ENCODE measurements around the gene CASKIN1.

CASKIN1 gene

DNA sequence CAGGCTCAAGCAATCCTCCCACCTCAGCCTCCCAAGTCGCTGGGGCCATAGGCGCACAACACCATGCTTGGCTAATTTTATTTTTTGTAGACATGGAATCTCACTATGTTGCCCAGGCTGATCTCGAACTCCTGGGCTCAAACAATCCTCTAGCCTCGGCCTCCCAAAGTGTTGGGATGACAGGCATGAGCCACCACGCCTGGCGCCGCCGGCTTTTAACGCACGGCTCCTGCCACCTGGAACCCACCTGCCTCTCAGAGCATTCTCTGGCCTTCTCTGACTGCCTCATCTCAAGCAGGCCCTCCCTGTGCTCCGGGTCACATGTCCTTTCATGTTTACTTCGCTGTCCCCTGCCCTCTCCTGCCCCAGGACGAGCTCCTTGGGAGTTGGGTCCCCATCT, 10.3 kb downstream of the CASKIN1 start:
- Histone ChIP-seq H3K9me3 (ENCODE audit: low read depth, low read length) (no peaks in the 10 kb centered on the region), H3K36me3 (ENCODE audit: insufficient read depth, low read length) (no peaks in the 10 kb centered on the region), H3K27ac (no peak overlapping the region), H3K4me3 (no peak overlapping the region), H3K9ac (ENCODE audit: insufficient read length) (no peak overlapping the region)
- no peak for TF ChIP-seq POLR2AphosphoS5 (IDR thresholded peaks at IDR 0.05; ENCODE audit: borderline replicate concordance, low read depth, low read length)
- no peak for TF ChIP-seq EZH2 (IDR thresholded peaks at IDR 0.05)
- TF ChIP-seq FOXP2 (optimal IDR thresholded peaks at IDR 0.05; ENCODE audit: control extremely low read depth, extremely low read length, insufficient read depth), result no peak
- no peak for DNase-seq (ENCODE audit: low read depth, low spot score)

DNA sequence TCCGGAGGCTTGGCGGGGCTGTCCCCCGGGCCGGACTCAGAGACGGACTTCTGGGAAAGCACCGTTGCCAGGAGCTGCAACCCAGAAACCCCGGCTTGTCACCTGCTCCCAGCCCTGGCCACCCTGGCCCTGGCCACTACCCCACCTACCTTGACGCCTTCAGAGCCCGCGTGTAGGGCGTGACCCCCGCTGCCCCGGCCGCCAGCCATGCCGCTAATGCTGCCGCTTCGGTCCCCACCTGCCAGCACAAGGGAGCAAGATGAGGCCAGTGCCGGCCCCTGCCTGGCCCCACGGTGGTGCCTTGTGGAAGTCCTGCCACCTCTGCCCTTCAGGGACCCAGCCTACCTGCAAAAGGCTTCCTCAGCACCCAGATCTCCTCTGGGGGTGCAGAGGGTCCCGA, 11.4 kb downstream of the CASKIN1 start:
- no peak for DNase-seq (ENCODE audit: low read depth, low spot score)
- H3K4me3 ChIP-seq, result no peak overlapping the region
- H3K27ac ChIP-seq, result no peak overlapping the region
- no peaks in the 10 kb centered on the region for H3K36me3 ChIP-seq (ENCODE audit: insufficient read depth, low read length)
- no peak for TF ChIP-seq FOXP2 (optimal IDR thresholded peaks at IDR 0.05; ENCODE audit: control extremely low read depth, extremely low read length, insufficient read depth)
- no peak for TF ChIP-seq EZH2 (IDR thresholded peaks at IDR 0.05)
- TF ChIP-seq POLR2AphosphoS5 (IDR thresholded peaks at IDR 0.05; ENCODE audit: borderline replicate concordance, low read depth, low read length), result no peak
- no peaks in the 10 kb centered on the region for H3K9me3 ChIP-seq (ENCODE audit: low read depth, low read length)
- no peak overlapping the region for H3K9ac ChIP-seq (ENCODE audit: insufficient read length)

DNA sequence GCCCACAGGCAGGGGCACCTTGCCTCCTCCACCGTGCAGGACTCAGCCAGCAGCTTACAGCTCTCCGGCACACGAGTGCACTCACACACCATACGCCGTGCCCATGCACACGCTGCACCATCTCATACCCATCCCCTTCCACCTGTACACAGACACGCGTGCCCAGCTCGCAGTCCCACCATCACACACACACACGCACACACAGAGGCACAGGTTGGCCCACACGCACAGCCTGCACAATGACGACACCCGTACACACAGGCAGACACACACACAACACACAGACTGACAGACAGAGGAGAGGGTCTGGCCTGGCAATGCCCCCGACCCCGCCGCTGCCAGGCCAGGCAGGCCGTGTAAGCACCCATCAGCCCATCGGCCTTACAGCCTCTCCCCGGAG, 12.1 kb downstream of the CASKIN1 start:
- Histone ChIP-seq H3K4me3 (no peak overlapping the region), H3K27ac (no peak overlapping the region), H3K9me3 (ENCODE audit: low read depth, low read length) (no peaks in the 10 kb centered on the region), H3K36me3 (ENCODE audit: insufficient read depth, low read length) (no peaks in the 10 kb centered on the region), H3K9ac (ENCODE audit: insufficient read length) (no peak overlapping the region)
- no peak for DNase-seq (ENCODE audit: low read depth, low spot score)
- TF ChIP-seq FOXP2 (optimal IDR thresholded peaks at IDR 0.05; ENCODE audit: control extremely low read depth, extremely low read length, insufficient read depth) (no peak), EZH2 (IDR thresholded peaks at IDR 0.05) (no peak), POLR2AphosphoS5 (IDR thresholded peaks at IDR 0.05; ENCODE audit: borderline replicate concordance, low read depth, low read length) (no peak)

DNA sequence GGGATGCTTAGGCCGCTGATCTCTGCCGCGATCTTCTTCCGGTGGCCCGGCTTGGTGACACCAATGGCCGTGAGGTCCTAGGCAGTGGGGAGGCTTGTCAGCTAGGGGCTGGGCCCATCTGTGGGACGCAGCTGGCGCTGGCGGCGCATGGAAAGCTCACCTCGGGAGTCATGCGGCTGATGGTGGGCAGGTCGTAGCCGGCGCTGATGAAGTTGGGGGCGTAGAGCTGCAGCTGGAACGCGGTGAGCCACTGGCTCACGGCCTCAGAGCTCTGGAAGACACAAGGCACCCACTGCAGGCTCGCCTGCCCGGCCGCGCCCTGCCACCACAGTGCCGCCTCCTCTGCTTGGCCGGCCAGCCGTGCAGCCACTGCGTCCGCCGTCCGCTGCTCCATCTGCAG, 12.7 kb downstream of the CASKIN1 start:
- H3K9ac ChIP-seq (ENCODE audit: insufficient read length), result no peak overlapping the region
- no peak for TF ChIP-seq POLR2AphosphoS5 (IDR thresholded peaks at IDR 0.05; ENCODE audit: borderline replicate concordance, low read depth, low read length)
- TF ChIP-seq EZH2 (IDR thresholded peaks at IDR 0.05), result no peak
- TF ChIP-seq FOXP2 (optimal IDR thresholded peaks at IDR 0.05; ENCODE audit: control extremely low read depth, extremely low read length, insufficient read depth), result no peak
- H3K27ac ChIP-seq, result no peak overlapping the region
- H3K36me3 ChIP-seq (ENCODE audit: insufficient read depth, low read length), result no peaks in the 10 kb centered on the region
- H3K9me3 ChIP-seq (ENCODE audit: low read depth, low read length), result no peaks in the 10 kb centered on the region
- no peak overlapping the region for H3K4me3 ChIP-seq
- no peak for DNase-seq (ENCODE audit: low read depth, low spot score)

DNA sequence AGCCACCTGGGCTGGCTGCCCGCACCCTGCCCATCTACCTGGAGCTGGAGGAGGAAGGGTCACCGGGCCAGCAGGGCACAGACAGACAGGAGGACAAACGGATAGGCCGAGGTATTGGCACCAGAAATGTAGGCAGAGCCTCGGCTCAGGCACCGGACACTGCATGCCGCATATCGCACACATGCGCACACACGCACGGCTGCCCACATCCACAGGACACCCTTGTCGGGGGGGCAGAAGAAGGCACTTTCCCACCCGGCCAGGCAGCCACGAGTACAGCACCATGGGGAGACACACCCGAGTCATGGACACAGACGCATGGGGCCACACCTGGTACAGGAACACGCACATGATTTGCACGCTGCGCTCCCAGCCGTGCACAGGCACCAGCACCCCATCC, 14.5 kb downstream of the CASKIN1 start:
- Histone ChIP-seq H3K36me3 (ENCODE audit: insufficient read depth, low read length) (no peaks in the 10 kb centered on the region), H3K9me3 (ENCODE audit: low read depth, low read length) (no peaks in the 10 kb centered on the region), H3K4me3 (no peak overlapping the region), H3K27ac (no peak overlapping the region), H3K9ac (ENCODE audit: insufficient read length) (no peak overlapping the region)
- TF ChIP-seq EZH2 (IDR thresholded peaks at IDR 0.05), result no peak
- no peak for TF ChIP-seq POLR2AphosphoS5 (IDR thresholded peaks at IDR 0.05; ENCODE audit: borderline replicate concordance, low read depth, low read length)
- no peak for DNase-seq (ENCODE audit: low read depth, low spot score)

DNA sequence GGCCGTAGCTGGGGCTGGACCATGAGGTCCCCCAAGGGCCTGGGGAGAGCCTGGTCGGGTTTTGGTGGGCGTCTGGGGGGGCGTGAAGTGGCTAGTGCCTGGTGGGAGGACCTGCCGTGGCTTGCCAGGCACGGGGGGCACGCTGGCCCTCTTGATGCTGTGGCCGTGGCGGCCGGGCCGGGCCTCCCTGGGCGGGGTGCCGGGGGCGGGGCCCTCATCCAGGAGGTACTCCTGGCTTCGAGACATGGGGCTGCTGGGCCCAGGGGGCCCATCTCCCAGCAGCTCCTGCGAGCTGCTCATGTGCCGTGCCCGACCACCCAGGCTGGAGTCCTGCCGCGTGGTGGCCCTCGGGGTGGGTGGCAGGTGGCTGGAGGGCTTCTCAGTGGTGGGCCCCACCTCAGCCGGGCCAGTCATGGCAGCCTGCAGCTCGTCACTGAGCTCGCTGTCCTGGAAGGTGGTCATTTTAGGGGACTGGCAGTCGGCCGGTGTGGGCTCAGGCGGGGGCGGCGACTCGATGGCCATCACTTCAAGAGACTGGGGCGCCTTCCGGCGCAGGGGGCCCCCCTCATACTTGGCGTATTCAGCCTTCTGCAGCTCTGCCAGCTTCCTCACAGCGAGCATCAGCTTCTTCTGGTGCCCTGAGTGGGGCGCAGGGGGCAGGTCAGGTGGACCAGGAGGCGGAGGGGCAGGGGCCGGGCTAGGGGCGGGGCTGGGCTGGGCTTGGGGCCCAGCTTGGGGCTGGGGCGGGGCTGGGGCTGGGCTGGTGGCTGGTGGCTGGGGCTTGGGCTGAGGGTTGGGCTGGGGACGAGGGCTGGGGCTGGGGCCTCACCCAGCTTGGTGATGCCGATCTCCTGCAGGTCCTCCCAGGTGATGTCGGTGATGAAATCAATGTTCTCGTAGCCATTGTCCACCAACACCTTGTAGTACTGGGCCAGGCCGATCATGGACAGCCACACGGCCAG, 15.2 kb downstream of the CASKIN1 start:
- no peak for DNase-seq (ENCODE audit: low read depth, low spot score)
- H3K4me3 ChIP-seq, result no peak overlapping the region
- H3K36me3 ChIP-seq (ENCODE audit: insufficient read depth, low read length), result no peaks in the 10 kb centered on the region; the same call in 1 of the 2 replicates
- H3K9me3 ChIP-seq (ENCODE audit: low read depth, low read length), result no peaks in the 10 kb centered on the region
- H3K9ac ChIP-seq (ENCODE audit: insufficient read length), result no peak overlapping the region
- H3K27ac ChIP-seq, result no peak overlapping the region
- TF ChIP-seq POLR2AphosphoS5 (IDR thresholded peaks at IDR 0.05; ENCODE audit: borderline replicate concordance, low read depth, low read length) (no peak), EZH2 (IDR thresholded peaks at IDR 0.05) (no peak), FOXP2 (optimal IDR thresholded peaks at IDR 0.05; ENCODE audit: control extremely low read depth, extremely low read length, insufficient read depth) (no peak)

DNA sequence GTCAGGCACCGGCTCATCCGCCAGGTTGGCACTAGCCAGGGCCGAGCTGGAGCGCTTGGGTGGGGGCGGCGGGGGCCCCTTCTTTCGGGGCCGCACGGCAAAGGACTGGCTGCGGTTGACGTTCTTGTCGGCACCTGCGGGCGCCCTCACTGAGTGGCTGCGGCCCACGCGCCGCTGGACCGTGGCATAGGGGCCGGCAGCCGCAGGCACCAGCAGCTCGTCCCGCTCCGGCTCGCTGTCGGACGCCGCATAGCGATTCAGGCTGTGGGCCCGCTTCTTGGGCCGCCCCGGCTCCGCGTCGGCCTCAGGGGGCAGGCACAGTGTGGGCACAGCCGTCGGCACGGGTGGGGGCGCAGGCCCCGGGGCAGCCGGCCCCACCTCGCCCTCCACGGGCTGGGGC, 15.9 kb downstream of the CASKIN1 start:
- Histone ChIP-seq H3K9me3 (ENCODE audit: low read depth, low read length) (no peaks in the 10 kb centered on the region), H3K9ac (ENCODE audit: insufficient read length) (no peak overlapping the region), H3K36me3 (ENCODE audit: insufficient read depth, low read length) (peaks cover 7% of the 10 kb centered on the region; the same call in 1 of the 2 replicates), H3K27ac (no peak overlapping the region), H3K4me3 (no peak overlapping the region)
- no peak for TF ChIP-seq POLR2AphosphoS5 (IDR thresholded peaks at IDR 0.05; ENCODE audit: borderline replicate concordance, low read depth, low read length)
- no peak for TF ChIP-seq EZH2 (IDR thresholded peaks at IDR 0.05)
- TF ChIP-seq FOXP2 (optimal IDR thresholded peaks at IDR 0.05; ENCODE audit: control extremely low read depth, extremely low read length, insufficient read depth), result no peak
- DNase-seq (ENCODE audit: low read depth, low spot score), result no peak

DNA sequence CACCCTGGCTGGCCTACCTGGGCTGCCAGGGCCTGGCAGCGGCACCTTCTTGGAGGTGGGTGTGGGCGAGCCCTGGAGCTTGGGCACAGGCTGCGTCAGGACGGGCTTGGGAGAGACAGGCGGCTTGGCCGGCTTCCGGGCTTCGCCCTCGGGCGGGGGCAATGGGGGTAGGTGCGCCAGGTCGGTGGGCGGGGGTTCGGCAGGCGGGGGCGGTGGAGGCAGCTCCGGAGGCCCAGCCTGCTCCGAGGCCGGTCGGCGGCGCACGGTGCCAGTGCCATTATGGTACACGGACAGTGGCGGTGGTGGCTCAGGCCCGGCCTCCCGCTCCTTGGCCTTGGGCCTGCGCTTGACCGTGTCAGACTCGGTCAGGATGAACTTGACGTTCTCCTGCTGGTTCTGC, 16.8 kb downstream of the CASKIN1 start:
- DNase-seq (ENCODE audit: low read depth, low spot score), result no peak
- TF ChIP-seq POLR2AphosphoS5 (IDR thresholded peaks at IDR 0.05; ENCODE audit: borderline replicate concordance, low read depth, low read length), result no peak
- TF ChIP-seq FOXP2 (optimal IDR thresholded peaks at IDR 0.05; ENCODE audit: control extremely low read depth, extremely low read length, insufficient read depth), result no peak
- no peak for TF ChIP-seq EZH2 (IDR thresholded peaks at IDR 0.05)
- no peak overlapping the region for H3K9ac ChIP-seq (ENCODE audit: insufficient read length)

More for the DNA sequence above, 16.8 kb downstream of the CASKIN1 start:
- no peak overlapping the region for H3K4me3 ChIP-seq
- no peaks in the 10 kb centered on the region for H3K9me3 ChIP-seq (ENCODE audit: low read depth, low read length)
- no peak overlapping the region for H3K27ac ChIP-seq
- H3K36me3 ChIP-seq (ENCODE audit: insufficient read depth, low read length), result peaks cover 9% of the 10 kb centered on the region; the same call in 1 of the 2 replicates
